HG03135 (cell line): Measurements from ENCODE around the gene TOP3A.
A peak's percentile ranks its signal among the peaks of the same experiment; 100 is the strongest.
"Not testable (repeated sequence)": the region's sequence is repeated elsewhere in the genome, so short reads cannot be mapped to it uniquely, and the experiment has no call there.

Experiments used
- ATAC-seq: cut with Tn5 transposase; IDR thresholded peaks from one replicate; pipeline ENCODE4 v1.9.1; 2021; ENCODE audit warnings: mild to moderate bottlenecking, moderate library complexity; ENCODE audit not compliant: unreplicated experiment

Gene TOP3A

DNA sequence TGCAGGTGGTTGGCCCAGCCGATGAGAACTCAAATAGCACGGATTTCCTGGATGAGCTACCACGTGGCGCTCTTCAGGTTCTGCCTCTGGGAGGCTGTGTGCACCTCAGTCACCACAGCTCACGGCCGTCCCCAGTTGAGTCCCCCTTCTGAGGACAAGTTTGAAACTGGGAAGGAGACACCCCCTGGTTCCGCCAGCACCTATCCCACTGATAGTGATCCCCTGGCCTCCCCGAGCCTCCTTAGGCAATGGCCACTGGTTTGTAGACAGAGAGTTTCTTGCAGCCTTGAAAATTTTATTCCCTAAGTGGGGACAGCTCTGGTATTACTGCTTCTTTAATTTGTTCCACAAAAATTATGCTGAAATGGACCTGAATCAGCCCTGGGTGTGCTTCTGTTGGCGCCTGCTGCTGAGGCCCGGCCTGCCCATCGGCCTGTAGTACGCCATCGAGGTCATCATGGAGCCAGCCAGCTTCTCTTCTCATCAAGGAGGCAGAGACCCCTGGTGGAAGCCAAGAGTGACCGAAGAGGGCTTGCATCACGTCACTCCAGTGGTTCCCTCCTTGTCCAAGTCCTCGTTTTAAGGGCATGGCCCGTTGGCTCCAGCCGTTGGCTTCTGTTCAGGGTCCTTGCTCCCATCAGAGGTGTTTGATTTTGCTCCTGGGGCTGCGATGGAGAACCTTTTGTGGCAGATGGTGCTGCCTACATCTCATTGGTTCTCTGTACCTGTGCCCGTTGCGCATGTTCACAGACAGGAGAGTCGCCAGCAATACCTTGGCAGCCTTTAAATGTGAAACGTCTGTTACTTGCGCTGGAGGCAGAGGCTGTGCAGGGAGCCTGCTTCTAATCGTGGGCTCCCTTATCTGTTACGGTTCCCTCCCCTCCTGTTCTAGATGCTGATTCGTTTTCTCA is 9.6 kb upstream of the TOP3A start:
- no peak for ATAC-seq

DNA sequence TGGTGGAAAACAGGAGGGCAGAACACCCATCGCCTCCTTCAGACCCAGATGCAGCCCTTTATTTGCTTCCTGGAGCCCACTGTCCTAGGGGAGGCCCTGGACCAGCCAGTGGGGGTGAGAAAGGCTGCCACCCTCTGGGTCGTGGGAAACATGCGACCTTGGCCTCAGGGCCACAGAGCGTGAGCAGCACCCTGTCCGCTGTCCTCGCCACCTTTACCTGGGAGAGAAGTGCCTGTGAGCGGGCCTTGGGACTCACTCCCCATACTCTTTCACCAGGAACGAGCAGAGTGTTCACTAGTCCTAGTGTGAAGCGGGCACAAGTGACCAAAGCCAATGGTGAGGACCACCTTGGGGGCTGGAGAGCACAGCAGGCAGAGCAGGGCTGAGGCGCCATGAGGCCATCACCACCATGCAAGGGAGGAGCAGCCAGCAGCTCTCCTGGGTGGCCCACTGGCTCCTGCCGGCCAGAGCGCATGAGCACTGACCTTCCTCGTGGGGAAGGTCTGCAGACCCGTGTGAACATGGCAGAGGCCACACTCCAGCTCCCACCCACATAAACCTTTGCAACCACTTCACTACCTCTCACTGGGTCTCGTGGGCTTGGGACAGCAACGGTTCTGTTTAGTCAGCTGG is 8.8 kb upstream of the TOP3A start:
- ATAC-seq, result no peak

- no peak for ATAC-seq
Observed at GRCh38 chr17:18323007-18323406, 8.2 kb upstream of the TOP3A start.

GRCh38 chr17:18322522-18322921 is 7.7 kb upstream of the TOP3A start:
- ATAC-seq, result no peak

DNA sequence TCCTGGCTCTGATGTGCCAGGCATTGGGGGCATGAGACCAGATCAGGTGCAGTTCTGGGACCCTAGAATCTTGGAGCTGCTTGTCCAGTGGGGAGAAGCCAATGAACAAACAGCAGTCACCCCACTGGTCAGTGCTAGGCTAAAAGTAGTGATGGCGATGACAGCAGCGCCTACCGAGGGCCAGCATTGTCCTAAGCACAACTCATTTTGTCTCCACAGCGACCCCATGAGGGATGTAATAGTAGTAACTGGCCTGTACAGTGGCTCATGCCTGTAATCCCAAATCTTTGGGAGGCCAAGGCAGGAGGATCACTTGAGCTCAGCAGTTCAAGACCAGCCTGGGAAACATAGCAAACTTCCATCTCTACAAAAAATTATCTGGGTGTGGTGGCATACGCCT is 6.5 kb upstream of the TOP3A start:
- ATAC-seq, result no peak

DNA sequence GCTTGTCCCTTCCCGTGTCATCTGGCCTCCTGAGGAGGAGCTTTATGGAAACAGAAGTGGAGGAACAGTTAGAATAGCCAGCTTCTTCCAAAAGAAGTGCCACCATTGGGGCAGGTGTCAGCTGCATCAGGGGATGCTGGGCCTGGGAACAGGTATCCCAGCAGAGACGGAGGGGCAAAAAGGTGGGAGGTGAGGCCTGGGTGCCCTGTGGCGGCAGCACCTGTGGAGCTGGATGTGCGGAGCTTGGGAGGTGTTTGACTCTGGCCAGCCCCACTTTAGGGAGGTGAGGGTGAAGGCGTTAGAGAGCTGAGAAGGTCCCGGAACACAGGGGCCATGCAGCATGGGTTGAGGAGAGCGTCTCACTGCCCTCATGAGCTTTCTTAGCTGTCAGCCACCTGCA is 5.5 kb upstream of the TOP3A start:
- no peak for ATAC-seq

DNA sequence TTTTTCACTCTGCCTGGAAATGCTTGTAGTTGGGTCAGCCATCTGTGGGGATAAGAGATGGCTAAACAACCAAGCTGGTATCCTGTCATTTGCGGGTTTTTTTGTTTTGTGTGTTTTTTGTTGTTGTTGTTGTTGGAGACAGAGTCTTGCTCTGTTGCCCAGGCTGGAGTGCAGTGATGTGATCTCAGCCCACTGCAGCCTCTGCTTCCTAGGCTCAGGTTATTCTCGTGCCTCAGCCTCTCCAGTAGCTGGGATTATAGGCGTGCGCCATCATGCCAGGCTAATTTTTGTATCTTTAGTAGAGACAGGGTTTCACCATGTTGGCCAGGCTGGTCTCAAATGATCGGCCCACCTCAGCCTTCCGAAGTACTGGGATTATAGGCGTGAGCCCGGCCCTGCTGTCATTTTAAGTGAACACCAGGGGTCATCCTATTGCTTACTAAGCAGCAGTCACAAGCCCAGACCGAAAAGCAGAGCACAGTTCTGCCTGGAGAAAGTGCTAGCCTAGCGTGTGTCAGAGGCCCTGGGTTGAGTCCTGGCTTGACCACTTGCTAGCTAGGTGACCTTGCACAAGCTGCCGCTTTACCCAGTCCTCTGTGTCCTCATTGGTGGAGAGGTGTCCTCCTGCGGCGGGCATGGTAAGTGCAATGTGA is 4.9 kb upstream of the TOP3A start:
- no peak for ATAC-seq

GRCh38 chr17:18318771-18319450 is 4.1 kb upstream of the TOP3A start:
- no peak for ATAC-seq

DNA sequence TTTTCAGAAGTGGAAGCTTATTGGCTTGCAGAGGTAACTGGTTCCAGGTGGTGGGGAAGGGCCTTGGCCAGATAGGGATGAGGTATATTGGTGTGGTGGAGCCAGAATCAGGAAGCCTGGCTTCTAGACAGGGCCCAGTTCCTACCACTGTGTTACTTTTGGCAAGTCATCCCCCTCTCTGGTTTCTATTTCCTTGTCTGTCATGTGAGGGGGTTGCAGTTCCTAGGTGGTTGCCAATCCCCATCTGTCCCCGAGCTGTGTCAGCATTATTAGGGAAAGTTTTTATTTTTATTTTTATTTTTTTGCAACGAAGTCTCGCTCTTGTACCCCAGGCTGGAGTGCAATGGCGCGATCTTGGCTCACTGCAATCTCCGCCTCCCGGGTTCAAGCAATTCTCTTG is 3.3 kb upstream of the TOP3A start:
- no peak for ATAC-seq

DNA sequence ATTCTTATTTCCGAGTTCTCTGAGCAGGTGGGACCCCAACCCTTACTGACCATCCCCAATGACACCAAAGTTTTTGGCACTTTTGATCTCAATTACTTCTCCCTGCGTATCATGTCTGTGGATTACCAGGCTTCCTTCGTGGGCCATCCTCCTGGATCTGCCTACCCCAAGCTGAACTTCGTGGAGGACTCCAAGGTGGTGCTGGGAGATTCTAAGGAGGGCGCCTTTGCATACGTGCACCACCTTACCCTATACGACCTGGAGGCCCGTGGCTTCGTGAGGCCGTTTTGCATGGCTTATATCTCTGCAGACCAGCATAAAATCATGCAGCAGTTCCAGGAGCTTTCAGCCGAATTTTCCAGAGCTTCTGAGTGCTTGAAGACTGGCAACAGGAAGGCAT is 1.2 kb upstream of the TOP3A start:
- no peak for ATAC-seq

DNA sequence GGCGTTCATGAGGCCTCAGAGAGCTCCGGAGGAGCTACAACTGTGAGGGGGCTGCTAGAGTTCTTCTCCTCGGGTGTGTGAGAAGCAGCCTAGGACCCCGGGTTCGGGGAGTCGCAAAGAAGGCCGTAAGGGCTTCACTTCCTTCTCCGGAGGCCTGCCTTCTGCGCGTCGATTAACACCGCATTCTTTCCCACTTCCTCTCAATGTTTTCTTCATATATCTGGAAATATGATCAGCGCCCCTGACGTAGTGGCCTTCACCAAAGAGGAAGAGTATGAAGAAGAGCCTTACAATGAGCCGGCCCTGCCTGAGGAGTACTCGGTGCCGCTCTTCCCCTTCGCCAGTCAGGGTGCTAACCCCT is 748 bp upstream of the TOP3A start:
- no peak for ATAC-seq

- peak; percentile 19 for ATAC-seq
Observed at GRCh38 chr17:18314059-18314730, 599 bp downstream of the TOP3A start.

GRCh38 chr17:18309202-18309601 is 5.6 kb downstream of the TOP3A start:
- no peak for ATAC-seq

GRCh38 chr17:18303206-18303605 is 11.6 kb downstream of the TOP3A start:
- not testable (repeated sequence) for ATAC-seq

DNA sequence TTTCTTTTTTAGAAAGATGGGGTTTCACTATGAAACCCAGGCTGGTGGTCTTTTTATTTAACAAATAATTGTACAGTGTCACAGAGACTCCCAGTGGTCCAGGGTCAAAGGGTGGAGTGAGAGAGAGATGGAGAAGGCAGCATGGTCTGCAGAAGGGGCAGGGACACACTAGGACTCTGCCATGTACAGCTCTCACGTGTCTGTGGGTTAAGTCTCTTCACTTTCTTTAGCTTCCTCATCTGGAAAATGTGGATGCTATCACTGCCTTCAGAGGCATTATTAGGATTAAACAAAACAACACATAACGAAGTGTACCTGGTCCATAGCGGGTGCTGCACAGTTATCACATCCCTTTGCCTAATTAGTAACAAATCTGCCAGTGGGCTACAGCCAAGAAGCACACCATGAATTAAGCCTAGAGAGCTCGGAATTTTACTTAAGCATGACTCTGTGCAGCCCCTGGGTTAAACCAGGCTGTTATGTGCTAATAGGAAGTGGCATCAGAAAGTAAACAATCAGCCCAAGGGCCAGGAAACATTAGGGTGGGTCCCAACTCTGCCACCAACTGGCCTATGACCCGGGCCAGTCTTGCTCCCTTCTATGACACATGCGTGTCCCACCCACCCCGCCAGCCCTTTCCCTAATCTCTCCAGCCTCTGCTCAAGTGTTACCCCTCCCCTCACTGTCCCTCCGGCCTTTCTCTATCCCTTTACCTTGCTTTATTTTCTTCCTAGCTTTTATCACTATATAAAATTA is 13.9 kb downstream of the TOP3A start:
- no peak for ATAC-seq

GRCh38 chr17:18298061-18298460 is 16.7 kb downstream of the TOP3A start:
- not testable (repeated sequence) for ATAC-seq

DNA sequence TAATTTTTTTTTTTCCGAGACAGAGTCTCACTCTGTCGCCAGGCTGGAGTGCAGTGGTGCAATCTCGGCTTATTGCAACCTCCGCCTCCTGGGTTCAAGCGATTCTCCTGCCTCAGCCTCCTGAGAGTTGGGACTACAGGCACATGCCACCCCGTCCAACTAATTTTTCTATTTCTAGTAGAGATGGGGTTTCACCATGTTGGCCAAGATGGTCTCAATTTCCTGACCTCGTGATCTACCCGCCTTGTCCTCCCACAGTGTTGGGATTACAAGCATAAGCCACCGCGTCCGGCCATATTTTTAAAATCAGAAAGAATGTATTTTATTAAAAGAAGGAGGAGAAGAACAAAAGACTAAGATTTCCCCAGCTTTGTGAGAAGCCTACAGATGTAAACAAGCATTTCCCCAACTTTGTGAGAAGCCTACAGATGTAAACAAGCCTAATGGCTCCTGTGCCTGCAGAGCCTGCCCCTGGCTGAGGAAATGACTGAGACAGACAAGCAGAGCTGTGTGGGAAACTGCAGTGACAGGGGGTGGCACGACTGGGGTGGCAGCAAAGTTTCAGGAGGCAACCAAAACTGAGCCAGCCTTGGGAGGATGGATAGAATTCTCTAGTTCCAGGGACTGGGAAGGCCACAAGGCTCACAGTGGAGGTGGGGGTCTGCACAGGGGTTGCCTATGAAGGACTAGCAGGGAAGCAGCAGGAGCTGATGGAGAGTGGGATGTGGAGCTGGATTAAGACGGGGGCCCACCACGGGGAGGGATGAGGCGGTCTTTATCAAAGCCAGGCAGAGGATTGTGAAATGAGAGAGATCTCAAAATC is 22.9 kb downstream of the TOP3A start:
- ATAC-seq, result no peak

- ATAC-seq, result no peak
Observed at GRCh38 chr17:18285296-18285695, 29.5 kb downstream of the TOP3A start.

DNA sequence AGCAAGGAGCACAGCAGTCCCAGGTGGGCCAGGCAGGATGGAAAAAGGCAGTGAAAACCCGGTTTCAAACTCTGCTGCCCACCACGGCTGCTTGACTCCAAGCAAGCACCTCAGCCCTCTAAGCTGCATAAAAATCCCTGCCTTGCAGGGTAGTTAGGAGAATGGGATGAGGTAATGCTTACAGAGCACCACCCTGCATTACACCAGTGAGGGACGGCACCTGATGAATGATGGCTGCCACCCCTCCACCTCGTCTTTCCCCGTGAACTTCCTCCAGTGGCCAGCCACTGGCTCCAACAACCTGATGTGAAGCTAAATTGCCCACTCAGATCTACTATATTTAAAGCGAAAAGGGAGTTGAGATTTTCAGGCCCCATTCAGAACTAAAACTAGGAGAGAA is 33.0 kb downstream of the TOP3A start:
- ATAC-seq, result no peak
